Esophagus squamous epithelium (tissue), 5 donors: Measurements from ENCODE around the gene SYNPO2. TPM values are rescaled to one million over a fixed set of nuclear protein-coding genes. Genes with fewer than 3 reads are reported as not detected.
A peak's percentile ranks its signal among the peaks of the same experiment; 100 is the strongest.

Experiments used
- DNase-seq: peaks from one replicate; lab custom pipeline; 2025; lab: John Stamatoyannopoulos, UW
- H3K27ac ChIP-seq, 4 donors: fragments of 200-600 bp; sonication (generic); one replicate each; pipeline ENCODE4 v1.5.1; 2016 to 2019; ENCODE audit warnings: mild to moderate bottlenecking in 1 of 4
- H3K27me3 ChIP-seq, 4 donors: fragments of 200-600 bp; sonication (generic); 1 replicate in 3 of 4; 2 replicates in 1 of 4; pipeline versions ENCODE4 v1.5.1 to v1.6.0; 2017 to 2021; ENCODE audit warnings: antibody characterized with exemption in 1 of 4
- H3K36me3 ChIP-seq, 3 donors: fragments of 200-600 bp; sonication (generic); one replicate each; pipeline ENCODE4 v1.5.1; 2016 to 2019
- H3K4me1 ChIP-seq, 3 donors: fragments of 200-600 bp; sonication (generic); one replicate each; pipeline ENCODE4 v1.5.1; 2017 to 2019
- H3K4me3 ChIP-seq, 4 donors: fragments of 200-600 bp; sonication (generic); 1 replicate in 3 of 4; 2 replicates in 1 of 4; pipeline ENCODE4 v1.5.1; 2016 to 2019; ENCODE audit warnings: mild to moderate bottlenecking in 2 of 4, moderate library complexity in 1 of 4
- H3K9me3 ChIP-seq, 3 donors: fragments of 200-600 bp; sonication (generic); one replicate each; pipeline ENCODE4 v1.5.1; 2016 to 2019
- CTCF ChIP-seq, 6 experiments: fragments of 450-650 bp in 4 of 6; fragments of 200-600 bp in 2 of 6; sonication (generic) in 2 of 6; IDR thresholded peaks; one replicate each; pipeline ENCODE4 v1.5.1; 2016 to 2019; ENCODE audit warnings: antibody characterized with exemption in 6 of 6, mild to moderate bottlenecking in 4 of 6, moderate library complexity in 4 of 6
- POLR2A ChIP-seq, 4 donors: fragments of 450-650 bp; IDR thresholded peaks; one replicate each; pipeline ENCODE4 v1.6.1; 2017; ENCODE audit warnings: antibody characterized with exemption in 4 of 4, mild to moderate bottlenecking in 4 of 4, moderate library complexity in 3 of 4
- WGBS, 2 donors: methylation state at CpG; one replicate each; pipeline ENCODE4 v1.1.5; 2018; 5-methylcytosine and 5-hydroxymethylcytosine counted together
- intact Hi-C: fragments of 100-400 bp; cut with DNase I; formaldehyde crosslinking; loops from one replicate; pipeline ENCODE4 v1.15.0; 2022
- total RNA-seq, 4 donors: library from RNA; depleted of rRNA; stranded (reverse); fragments of >200 nt; gene quantifications; one replicate each; pipeline ENCODE4 v1.1.0, GENCODE V29; 2016
- donor health status: DM: yes; HTN: yes; CAD: no.

SYNPO2 gene
- total RNA-seq, 4 donors from 2014 or later: 19.0 to 418 (median 84.2) TPM

DNA sequence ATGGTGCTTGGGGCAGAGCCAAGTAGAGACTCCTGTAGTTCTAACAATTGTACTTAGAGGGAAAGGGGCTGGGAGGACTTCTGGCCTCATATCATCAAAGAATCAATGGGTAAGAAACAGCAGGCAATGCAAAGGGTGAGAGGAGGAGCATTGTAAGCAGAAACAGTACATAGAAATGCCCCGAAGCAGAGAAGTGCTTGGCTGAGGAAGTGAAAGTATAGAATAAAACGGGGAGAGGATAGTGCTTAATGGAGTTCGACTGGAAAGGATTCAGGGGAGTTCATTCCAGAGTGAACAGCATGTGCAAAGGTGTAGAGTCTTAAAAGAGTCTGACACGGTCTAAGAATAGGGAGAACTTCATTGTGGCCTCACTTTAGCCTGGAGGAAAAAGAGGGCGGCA lies 103.0 kb downstream of the SYNPO2 start:
- no peaks in the 10 kb centered on the region for H3K36me3 ChIP-seq
- WGBS, 2 donors: 26 to 37% methylated on average over 5 of the region's 5 CpGs
- intact Hi-C loops: no loop called here
- no peak for DNase-seq
- no peaks in the 10 kb centered on the region for H3K27me3 ChIP-seq
- TF ChIP-seq CTCF (IDR thresholded peaks at IDR 0.05) (no peak), POLR2A (IDR thresholded peaks at IDR 0.05) (no peak)
- H3K27ac ChIP-seq: peak overlapping the region; percentile 32 to 92 (median 90)
- H3K9me3 ChIP-seq: no peaks in the 10 kb centered on the region
- peak overlapping the region in 2 of 4 donors; percentile 4 to 14 for H3K4me3 ChIP-seq
- peaks cover 0 to 65% (median 18%) of the 10 kb centered on the region in 3 donors for H3K4me1 ChIP-seq

DNA sequence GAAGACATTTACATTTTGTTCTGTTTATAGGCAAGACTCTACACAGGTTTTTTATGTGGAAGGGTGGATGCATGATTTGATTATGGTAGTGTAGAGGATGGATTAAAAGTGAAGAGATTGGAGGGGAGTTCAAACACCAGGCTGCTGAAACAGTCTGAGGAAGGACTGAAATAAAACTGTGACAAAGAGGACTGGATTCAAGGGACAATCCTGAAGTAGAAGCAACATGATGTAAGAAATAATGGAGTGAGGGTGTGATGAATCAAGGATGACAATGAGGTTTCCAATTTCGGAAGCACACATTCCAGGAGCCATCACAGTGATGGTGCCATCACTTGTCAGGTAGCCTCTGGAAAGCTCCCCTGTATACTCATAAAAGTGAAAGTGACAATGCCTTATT lies 103.5 kb downstream of the SYNPO2 start:
- no peak overlapping the region for H3K4me3 ChIP-seq
- no peaks in the 10 kb centered on the region for H3K36me3 ChIP-seq
- H3K27ac ChIP-seq: peak overlapping the region; percentile 32 to 92 (median 90)
- intact Hi-C loops: no loop called here
- DNase-seq: no peak
- 86 to 91% methylated on average over 1 of the region's 1 CpG for WGBS, 2 donors
- H3K27me3 ChIP-seq: no peaks in the 10 kb centered on the region
- H3K4me1 ChIP-seq: peaks cover 0 to 65% (median 18%) of the 10 kb centered on the region in 3 donors
- no peaks in the 10 kb centered on the region for H3K9me3 ChIP-seq
- no peak for TF ChIP-seq CTCF (IDR thresholded peaks at IDR 0.05)
- no peak for TF ChIP-seq POLR2A (IDR thresholded peaks at IDR 0.05)

- 82 to 85% methylated on average over 2 of the region's 2 CpGs for WGBS, 2 donors
- H3K4me3 ChIP-seq: no peak overlapping the region
- H3K27ac ChIP-seq: peak overlapping the region; percentile 57 to 92 (median 90)
- DNase-seq: no peak
- no peaks in the 10 kb centered on the region for H3K27me3 ChIP-seq
- intact Hi-C loops: no loop called here
- H3K4me1 ChIP-seq: peaks cover 3 to 65% (median 14%) of the 10 kb centered on the region in 3 donors
- TF ChIP-seq POLR2A (IDR thresholded peaks at IDR 0.05): no peak
- TF ChIP-seq CTCF (IDR thresholded peaks at IDR 0.05): no peak
- H3K36me3 ChIP-seq: no peaks in the 10 kb centered on the region
- no peaks in the 10 kb centered on the region for H3K9me3 ChIP-seq
Measured at GRCh38 chr4:118993333-118993732, 104.7 kb downstream of the SYNPO2 start.

- H3K27me3 ChIP-seq: no peaks in the 10 kb centered on the region
- H3K36me3 ChIP-seq: no peaks in the 10 kb centered on the region
- no peaks in the 10 kb centered on the region for H3K9me3 ChIP-seq
- 54 to 64% methylated on average over 4 to 5 of the region's 5 CpGs for WGBS, 2 donors
- intact Hi-C loops: no loop called here
- peaks cover 3 to 58% (median 7%) of the 10 kb centered on the region in 3 donors for H3K4me1 ChIP-seq
- H3K27ac ChIP-seq: peak overlapping the region; percentile 57 to 92 (median 90)
- no peak for DNase-seq
- TF ChIP-seq POLR2A (IDR thresholded peaks at IDR 0.05) (no peak), CTCF (IDR thresholded peaks at IDR 0.05) (no peak)
- no peak overlapping the region for H3K4me3 ChIP-seq
Measured at GRCh38 chr4:118994030-118994429, 105.4 kb downstream of the SYNPO2 start.

- Histone ChIP-seq H3K4me1 (peaks cover 2 to 42% (median 3%) of the 10 kb centered on the region in 3 donors), H3K9me3 (no peaks in the 10 kb centered on the region), H3K4me3 (no peak overlapping the region), H3K36me3 (no peaks in the 10 kb centered on the region), H3K27me3 (no peaks in the 10 kb centered on the region), H3K27ac (peak overlapping the region; percentile 24 to 92 (median 86))
- intact Hi-C loops: no loop called here
- 93 to 94% methylated on average over 4 of the region's 4 CpGs for whole genome bisulfite sequencing, 2 donors
- no peak for DNase-seq
- no peak for TF ChIP-seq POLR2A (IDR thresholded peaks at IDR 0.05)
- TF ChIP-seq CTCF (IDR thresholded peaks at IDR 0.05): no peak
Measured at GRCh38 chr4:118995693-118996391, 107.2 kb downstream of the SYNPO2 start.
